Measurements from ENCODE around the gene ZGRF1. TPM values are rescaled to one million over a fixed set of nuclear protein-coding genes. Genes with fewer than 3 reads are reported as not detected.

The ZGRF1 gene
- total and polyA plus RNA-seq, 9 of the 15 experiments (the other 6 are each of a cell fraction or from before 2014, with no cell fraction given): 8.8 to 35.2 (median 22.0) TPM

DNA sequence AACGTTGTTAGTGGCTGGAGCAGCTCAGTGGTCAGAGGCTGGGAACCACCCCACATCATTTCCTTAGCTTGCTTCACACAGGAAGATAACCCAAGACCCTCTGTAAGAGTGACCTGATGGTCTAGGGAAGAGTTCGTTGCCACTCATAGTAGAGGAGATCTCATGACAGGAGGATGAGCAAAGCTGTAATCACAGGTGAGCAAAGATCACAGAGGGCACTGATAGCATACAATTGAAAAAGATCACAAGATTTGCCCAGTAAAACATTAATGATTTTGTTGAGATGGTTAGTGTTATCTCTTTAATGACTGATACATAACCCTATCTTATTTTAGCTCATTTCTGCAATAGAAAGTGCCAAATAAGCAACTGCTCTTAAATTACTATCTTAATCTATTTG is 44.3 kb upstream of the ZGRF1 start (continued):
- no peak for TF ChIP-seq GTF2B (IDR thresholded peaks at IDR 0.05; ENCODE audit: extremely low read depth, insufficient read length)
- TF ChIP-seq, protein P1, sequence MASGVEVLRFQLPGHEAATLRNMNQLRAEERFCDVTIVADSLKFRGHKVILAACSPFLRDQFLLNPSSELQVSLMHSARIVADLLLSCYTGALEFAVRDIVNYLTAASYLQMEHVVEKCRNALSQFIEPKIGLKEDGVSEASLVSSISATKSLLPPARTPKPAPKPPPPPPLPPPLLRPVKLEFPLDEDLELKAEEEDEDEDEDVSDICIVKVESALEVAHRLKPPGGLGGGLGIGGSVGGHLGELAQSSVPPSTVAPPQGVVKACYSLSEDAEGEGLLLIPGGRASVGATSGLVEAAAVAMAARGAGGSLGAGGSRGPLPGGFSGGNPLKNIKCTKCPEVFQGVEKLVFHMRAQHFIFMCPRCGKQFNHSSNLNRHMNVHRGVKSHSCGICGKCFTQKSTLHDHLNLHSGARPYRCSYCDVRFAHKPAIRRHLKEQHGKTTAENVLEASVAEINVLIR (CRISPR knock-in tag; IDR thresholded peaks at IDR 0.05): no peak
- TF ChIP-seq ETV1 (tag; conservative IDR thresholded peaks at IDR 0.05; ENCODE audit: low read depth): no peak
- TF ChIP-seq, protein P2, sequence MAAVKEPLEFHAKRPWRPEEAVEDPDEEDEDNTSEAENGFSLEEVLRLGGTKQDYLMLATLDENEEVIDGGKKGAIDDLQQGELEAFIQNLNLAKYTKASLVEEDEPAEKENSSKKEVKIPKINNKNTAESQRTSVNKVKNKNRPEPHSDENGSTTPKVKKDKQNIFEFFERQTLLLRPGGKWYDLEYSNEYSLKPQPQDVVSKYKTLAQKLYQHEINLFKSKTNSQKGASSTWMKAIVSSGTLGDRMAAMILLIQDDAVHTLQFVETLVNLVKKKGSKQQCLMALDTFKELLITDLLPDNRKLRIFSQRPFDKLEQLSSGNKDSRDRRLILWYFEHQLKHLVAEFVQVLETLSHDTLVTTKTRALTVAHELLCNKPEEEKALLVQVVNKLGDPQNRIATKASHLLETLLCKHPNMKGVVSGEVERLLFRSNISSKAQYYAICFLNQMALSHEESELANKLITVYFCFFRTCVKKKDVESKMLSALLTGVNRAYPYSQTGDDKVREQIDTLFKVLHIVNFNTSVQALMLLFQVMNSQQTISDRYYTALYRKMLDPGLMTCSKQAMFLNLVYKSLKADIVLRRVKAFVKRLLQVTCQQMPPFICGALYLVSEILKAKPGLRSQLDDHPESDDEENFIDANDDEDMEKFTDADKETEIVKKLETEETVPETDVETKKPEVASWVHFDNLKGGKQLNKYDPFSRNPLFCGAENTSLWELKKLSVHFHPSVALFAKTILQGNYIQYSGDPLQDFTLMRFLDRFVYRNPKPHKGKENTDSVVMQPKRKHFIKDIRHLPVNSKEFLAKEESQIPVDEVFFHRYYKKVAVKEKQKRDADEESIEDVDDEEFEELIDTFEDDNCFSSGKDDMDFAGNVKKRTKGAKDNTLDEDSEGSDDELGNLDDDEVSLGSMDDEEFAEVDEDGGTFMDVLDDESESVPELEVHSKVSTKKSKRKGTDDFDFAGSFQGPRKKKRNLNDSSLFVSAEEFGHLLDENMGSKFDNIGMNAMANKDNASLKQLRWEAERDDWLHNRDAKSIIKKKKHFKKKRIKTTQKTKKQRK (IDR thresholded peaks at IDR 0.05; ENCODE audit: borderline replicate concordance, low read depth, low read length): no peak
